GM21515 (cell line): ENCODE results near the gene SPOCD1.

Experiments used
- ATAC-seq: cut with Tn5 transposase; IDR thresholded peaks from one replicate; pipeline ENCODE4 v1.9.1; 2021; ENCODE audit not compliant: unreplicated experiment

Gene SPOCD1

DNA sequence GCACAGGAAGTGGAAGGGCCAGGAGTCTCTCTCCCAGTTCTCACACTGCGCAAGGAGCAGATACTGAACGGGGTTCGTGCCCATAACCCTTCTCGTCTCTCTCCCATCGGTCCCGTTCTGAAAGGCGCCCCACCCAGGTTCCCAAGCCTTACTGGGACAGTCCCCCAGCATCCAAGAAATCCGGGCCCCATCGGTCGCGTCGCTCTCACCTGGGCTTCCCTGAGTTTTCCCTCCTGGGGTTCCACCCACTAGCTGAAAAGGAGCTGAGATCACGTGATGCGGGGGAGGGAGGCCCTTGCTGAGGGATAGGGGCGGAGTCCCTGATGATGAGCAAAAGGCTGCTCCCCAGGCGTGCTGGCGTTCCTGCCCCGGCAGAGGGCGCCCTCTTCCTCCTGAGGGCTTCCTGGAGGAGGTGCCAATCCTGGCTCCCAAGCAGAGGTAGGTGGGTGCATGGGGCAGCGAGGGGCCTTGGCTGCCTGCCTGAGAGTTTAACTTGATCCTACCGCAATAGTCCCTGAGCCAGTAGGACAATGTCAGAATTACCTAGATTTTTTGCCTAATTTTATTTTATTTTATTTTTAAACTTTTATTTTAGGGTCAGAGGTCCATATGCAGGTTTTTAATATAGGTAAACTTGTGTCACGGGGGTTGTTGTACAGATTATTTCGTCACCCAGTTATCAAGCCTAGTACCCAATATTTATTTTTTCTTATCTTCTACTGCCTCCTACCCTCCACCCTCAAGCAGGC is at the start of gene SPOCD1:
SPOCD1 (minus strand) TSS at position 271 of the 749 bp plus-strand sequence. CDS start 689 bp downstream, outside the sequence.
- ATAC-seq: no peak

DNA sequence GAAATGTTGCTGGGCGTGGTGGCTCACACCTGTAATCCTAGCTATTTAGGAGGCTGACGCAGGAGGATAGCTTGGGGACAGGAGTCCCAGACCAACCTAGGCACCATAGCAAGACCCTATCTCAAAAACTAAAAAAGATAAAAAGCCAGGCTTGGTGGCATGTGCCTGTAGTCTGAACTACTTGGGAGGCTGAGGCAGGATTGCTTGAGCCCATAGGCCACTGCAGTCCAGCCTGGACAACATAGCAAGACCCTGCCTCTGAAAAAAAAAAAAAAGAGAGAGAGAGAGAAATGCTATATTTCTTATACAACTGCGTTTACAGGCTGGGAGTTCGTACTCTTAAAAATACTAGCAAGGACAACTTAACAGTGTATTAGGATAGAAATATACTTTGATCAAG is 46.2 kb upstream of the SPOCD1 start:
- ATAC-seq: no peak

DNA sequence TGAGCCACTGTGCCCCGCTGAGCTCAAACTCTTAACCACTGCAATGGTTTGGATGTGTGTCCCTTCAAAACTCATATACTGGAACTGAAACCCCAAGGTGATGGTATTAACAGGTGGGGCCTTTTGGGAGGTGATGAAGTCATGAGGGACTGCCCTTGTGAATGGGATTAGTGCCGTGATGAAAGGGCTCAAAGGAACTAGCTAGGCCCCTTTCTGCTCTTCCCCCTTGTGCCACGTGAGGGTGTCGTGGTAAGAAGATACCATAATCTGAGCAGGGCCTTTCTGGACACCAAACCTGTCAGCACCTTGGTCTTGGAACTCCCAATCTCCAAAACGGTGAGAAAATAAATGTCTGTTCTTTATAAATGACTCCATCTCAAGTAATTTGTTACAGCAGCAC is 45.5 kb upstream of the SPOCD1 start:
- ATAC-seq: no peak

DNA sequence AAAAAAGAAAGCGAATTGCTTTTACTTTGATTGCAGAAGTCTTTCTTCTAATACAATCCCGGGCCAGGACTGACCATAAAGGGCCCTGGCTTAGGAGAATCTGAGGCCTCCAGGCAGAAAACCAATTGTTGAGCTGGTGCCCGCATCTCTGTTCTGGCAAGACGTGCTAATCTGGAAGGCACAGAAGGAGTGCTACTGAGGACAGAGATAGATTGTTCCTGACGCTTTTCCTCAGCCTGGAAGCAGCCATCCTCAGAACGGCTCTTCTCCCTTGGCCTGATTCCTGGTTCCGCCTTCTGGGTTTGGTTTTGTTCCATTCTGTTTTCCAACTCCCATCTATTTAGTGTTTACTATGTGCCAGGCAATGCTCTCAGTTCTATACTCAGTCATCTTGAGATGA is 44.8 kb upstream of the SPOCD1 start:
- no peak for ATAC-seq

DNA sequence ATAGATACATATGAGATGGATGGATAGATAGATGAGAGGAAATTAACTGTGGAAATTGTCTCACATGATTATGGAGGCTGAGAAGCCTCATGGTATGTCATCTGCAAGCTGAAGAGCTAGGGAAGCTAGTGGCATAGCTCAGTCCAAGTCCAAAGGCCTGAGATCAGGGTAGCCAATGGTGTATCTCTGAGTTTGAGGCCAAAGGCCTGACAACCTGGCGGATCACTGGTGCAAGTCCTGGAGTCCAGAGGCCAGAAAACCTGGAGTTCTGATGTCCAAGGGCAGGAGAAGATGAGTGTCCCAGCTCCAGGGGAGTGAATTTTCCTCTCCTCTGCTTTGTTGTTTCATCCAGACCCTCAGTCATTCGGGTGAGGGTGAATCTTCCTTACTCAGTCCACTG is 43.9 kb upstream of the SPOCD1 start:
- ATAC-seq: no peak

DNA sequence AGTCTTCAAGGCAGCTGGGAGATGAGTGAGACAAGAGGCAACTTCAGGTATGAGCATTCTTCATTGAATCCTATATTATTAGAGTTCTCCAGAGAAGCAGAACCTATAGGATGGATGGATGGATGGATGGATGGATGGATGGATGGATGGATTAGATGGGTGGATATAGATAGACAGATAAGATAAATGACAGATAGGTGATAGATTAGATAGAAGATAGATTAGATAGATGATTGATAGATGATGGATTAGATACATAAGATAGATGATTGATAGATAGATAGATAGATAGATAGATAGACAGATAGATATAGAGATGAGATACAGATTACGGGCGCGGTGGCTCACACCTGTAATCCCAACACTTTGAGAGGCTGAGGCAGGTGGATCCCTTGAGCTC is 43.2 kb upstream of the SPOCD1 start:
- no peak for ATAC-seq

DNA sequence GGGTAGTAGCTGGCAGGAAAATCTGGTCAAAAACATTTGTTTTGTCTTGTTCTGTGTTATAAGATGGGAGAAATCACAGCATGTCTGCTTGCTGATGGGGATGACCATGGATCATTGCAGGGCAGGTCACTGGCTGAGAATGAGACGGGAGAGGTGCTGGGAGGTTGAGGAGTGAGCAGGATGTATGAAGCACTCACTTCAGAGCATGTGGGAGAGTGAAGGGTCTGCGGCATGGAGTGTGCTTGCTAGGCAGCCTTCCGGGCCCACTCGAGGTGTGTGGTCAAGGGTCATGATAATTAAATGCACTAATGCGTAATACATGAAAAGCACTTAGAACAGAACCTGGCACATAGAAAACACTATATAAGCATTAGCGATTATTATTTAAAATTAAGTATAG is 42.0 kb upstream of the SPOCD1 start:
- ATAC-seq: no peak

DNA sequence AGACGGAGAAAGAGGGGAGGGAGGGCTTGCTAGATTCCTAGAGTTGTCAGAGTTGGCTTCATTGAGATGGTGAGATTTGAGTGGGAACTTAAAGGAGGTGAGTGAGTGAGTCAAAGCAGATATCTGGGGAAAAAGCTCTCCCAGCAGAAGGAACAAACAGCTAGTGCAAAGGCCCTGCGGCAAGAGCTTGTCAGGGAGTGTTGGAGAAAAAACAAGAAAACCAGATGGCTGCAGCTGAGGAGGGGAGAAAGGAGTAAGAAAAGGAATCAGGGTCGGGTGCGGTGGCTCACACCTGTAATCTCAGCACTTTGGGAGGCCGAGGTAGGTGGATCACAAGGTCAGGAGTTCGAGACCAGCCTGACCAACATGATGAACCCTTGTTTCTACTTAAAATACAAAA is 40.3 kb upstream of the SPOCD1 start:
- no peak for ATAC-seq

DNA sequence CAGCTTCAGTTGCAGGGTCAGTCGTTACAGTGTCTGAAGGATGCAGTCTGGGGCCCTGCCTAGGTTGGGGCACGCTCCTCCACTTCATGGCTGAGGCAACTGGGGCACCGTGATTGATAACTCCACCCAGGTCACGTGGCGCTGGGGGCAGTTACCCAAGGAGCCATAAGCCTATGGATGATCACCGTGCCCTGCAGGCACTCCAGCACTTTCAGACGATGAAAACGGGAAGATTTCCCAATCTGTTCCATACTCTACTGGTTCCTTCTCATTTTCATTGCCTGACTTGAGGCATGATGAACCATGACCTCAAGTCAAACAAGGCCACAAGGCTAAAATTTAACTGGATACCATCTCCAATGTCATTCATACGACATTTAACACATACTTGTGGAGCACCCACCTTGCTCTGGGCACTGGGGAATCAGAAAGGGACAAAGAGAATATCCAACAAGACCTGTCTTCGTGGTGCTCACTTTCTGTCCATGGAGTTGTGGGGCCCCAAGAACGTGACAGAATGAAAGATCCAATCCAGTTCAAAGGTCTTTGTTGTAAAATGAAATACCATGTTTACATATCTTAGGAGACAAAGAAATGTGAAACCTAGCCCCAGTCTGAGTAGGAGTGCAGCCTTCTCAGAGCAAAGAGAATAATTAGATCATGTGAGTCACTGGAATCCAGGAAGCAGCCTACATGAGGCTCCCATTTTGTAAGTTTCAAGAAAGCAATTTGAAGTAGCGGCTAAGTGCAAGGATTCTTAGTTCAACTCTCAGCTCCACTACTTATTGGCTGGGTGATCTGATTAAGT is 39.4 kb upstream of the SPOCD1 start:
- ATAC-seq: no peak

DNA sequence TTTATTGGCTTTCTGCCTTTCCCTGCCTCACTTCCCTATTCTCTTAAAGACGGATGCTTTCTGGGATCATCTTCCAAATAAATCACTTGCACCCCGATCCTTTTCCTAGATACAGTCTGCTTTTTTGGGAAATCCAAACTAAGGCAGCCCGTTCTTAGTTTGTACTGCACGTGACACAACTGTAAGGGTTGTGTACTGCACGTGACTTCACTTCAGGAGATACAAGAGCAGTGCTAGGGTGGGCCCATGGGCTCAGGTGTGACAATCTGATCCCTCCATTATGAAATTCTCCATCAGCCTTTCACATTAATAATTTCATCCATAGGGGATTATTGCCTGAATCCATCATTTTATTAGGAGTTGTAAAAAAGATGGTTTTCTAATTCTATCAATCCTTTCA is 33.8 kb upstream of the SPOCD1 start:
- no peak for ATAC-seq

DNA sequence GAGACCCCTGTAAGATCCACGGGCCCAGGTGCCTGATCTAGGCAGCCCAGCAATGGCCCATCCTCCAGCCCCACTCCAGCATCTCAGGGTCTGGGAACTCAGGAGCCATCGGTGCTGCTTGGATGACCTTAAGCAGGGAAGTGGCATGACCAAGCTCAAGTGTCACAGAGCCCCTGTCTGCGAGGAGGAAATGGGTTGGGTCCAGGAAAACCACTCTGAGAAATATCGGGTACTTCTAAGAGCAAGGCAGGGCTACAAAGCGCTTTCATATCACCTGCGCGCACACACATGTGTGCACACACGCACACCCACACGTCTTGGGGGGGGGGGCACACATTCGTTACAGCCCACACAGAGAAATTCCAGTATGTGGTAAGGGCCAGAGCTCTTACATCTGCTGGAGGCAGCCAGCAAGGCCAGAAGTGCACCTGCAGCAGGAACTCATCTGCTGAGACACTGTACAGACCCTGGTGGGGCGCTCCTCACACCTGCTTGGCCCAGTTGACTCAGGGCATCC is 32.6 kb upstream of the SPOCD1 start:
- no peak for ATAC-seq

DNA sequence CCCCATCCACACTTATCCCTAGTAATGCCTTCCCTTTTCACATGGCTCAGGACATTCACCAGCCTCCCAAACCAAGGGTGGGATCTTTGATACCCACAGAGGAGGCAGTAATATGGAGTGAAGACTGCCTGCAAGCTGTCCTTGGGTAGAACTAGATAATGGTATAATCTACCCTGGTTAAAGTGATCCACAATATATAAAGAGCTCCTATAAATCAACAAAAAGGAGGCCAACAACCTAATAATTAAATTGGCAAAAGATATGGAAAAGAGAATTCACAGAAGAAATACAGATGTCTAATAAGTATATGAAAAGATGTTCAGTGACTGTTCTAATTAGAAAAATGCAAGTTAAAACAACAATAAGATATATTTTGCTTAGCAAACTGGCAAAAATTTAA is 30.7 kb upstream of the SPOCD1 start:
- no peak for ATAC-seq

DNA sequence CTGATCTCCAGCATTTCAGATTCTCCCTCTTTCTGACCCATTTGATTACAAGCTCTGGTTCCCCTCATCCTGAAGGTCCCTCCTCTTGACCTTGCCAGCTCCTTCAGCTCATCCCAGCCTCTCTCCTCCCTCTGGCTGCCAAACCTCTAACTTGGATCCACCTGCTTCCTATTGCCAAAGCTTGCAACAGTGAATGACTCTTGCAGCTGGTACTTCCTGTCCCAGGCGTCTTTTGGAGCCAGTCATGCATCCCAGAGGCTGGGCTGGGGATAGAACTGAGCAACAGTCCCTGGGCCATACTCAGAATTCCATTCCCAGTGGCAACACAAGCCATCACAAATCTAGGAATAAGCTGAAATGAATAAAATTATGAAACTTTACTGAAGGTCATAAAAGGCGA is 27.7 kb upstream of the SPOCD1 start:
- no peak for ATAC-seq

DNA sequence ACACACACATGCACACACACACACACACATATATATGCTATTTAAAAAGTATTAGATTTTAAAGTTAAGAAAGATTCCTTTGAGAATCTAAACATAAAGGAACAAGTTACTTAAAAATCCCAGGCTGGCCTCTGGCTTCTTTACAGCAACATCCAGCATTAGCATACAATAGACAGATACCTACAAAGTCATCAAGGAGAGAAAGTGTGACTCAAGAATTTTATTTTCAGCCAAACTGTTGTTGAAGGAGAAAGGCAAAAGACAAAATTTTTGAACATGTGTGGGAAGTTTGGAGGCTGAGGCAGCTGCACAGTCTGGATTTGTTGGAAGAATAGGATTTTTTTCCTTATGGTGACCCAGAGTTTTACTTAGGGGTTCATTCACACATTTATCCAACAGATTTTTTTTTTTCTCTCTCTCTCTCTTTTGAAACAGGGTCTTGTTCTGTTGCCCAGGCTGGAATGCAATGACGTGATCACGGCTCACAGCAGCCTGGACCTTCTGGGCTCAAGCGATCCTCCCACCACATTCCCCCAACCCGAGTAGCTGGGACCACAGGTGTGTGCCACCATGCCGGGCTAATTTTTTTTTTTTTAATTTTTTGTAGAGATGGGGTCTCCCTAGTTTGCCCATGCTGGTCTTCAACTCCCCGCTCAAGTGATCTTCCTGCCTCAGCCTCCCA is 24.0 kb upstream of the SPOCD1 start:
- ATAC-seq: no peak

DNA sequence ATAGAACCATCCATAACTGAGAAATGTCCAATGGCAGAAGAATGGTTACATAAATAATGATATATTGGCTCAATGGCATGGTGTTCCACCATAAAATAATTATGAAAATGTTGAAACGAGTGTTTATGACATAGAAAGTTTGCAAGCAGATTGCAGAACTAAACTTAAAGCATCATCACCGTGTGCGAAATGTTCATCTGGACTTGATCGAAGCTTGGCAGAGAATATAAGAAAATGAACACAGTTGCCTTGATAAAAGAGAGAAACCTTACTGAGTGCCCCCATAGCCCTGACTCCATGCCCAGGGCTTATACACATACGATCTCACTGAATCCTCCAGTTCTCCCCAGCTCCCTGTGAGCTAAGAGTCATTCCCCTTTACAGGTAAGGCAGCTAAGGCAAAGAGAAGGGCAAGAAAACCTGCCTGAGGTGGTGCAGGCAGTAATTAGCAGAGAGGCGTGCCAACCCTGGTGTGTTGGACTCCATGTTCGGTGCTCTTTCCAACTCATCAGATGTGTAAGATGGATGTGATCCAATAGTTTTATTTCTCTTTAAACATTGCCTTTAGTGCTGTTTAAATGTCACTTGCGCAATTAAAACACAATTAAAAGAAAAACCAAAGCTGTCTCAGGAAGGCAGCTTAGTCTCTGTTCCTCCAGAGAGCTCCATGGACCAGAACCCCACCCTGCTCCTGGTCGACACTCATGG is 21.8 kb upstream of the SPOCD1 start:
- ATAC-seq: no peak

DNA sequence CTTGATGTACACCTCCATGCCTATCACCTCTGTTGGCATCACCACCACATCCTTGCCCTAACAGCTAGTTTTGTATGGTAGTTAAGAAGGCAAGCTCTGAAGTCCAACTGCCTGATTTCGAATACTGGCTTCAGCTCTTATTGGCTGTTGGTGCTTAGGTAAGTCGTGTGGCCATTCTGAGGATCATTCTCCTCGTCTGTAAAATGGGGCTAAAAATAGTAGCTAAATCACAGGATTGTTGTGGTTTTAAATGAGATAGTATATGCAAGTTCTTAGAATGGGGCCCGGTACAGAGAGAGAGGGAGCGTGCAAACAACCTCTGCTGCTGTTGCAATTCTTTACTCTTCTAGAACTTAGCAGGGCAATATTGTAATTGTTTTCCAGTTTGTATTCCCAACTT is 20.8 kb upstream of the SPOCD1 start:
- ATAC-seq: no peak

DNA sequence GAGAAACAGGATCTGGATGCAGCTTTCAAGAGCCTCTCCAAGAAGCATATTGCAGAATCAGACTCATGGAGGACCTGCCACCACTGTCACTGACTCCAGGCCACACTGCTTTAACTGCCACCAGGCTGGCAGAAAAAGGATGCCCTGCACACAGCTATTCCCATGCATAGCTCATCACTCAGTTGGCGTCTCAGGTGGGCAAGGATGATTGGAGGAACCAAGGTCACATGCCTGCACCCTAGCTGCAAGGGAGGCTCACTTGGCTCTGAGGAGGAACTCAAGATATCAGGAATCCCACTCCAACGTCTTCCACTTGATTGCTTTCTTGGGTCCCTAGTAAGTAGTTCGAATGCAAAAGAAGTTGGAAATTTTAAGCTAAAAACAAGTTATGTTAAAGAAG is 19.6 kb upstream of the SPOCD1 start:
- ATAC-seq: no peak

DNA sequence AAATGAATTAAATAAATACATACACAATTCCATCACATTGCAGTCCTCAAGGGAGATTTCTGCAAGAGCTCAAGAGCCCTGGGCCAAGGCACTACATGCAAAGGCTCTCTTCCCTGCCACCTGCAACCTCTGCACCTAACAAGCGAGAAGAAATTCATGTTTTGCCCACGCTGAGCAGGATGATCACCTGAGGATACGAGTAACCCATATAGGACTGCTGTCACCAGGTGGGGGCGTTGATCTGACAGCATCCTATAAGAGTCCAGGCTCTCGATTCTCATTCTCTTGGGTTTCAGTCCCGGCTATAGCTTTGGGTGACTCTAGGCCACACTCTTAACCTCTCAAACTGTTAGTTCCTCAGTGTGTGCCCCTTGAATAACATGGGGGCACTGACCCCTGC is 18.7 kb upstream of the SPOCD1 start:
- no peak for ATAC-seq

DNA sequence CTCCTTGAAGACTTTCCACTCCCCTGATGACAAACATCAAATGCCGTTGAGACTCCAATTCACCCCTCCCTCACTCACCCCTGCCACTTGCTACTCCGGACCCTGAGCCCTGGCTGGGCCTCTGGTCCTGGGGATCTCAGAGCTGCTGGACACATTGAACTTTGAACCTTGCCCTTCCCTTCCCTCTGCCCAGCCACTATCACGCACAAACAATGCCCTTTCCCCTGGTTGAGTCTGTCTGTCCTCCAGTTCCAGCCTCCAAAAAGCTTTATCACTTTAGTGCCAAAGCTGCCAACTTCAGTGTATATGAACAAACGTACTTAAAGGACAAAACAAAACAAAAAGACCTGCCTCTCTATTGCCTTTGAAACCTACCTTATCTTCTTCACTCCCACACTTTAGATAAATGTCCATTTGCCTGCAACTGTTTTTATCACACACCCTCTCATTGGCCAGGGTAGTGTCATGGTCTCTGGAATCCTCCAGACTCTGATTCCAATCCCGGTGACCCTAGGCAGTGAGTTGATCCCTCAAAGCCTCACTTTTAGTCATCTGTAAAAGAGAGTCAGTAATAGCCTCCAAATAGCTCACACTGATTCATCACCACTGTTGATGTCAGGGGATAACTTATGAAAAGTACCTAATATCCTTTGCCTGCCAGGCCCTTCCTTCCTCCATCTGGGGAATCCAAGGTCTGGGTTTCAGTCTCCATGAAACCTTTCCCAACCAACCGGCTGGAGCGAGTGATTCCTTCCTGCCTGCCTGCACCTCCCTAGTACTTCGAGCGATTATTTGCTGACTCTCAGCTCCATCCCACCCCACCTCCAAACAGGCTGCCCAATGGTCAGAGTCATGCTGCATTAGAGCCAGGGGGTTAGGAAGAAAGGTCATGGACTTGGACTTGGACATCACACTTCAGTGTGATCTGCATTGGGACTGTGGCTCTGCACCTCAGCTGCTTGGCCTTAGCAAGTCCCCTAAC is 15.9 kb upstream of the SPOCD1 start:
- ATAC-seq: no peak

DNA sequence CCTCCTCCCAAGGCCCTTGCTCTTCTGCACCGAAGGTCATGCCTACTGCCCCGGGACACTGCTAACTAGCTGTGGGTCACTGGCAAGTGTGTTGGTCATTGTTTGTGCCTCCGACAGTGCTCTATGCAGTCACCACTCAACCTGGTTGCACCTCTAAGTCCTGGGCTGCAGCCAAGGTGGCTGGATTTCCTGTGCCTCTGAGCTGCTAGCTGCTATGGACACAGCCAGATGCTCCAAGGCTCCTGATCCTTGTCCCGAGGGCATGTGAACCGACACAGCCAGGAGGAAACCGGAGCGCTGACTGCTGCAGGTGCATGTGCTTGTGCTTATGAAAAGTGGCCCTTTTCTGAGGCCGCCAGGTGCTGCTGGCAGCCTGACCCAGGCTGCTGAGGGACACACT is 14.7 kb upstream of the SPOCD1 start:
- no peak for ATAC-seq
